Upper lobe of left lung (tissue), 4 donors: ENCODE results near the gene CFAP45.

Experiments used
- CTCF ChIP-seq, 6 experiments: fragments of 450-650 bp in 4 of 6; fragments of 200-600 bp in 2 of 6; sonication (generic) in 2 of 6; IDR thresholded peaks; one replicate each; pipeline ENCODE4 v1.5.1; 2016 to 2019; ENCODE audit warnings: antibody characterized with exemption in 6 of 6
- EP300 ChIP-seq, 4 donors: sonication (generic); formaldehyde crosslinking; IDR thresholded peaks; one replicate each; pipeline ENCODE4 v1.5.1; 2017; ENCODE audit warnings: antibody characterized with exemption in 4 of 4, control low read depth in 2 of 4

GRCh38 chr1:159856576-159856975 lies 43.4 kb downstream of the CFAP45 start:
- no peak for TF ChIP-seq EP300 (IDR thresholded peaks at IDR 0.05)
- TF ChIP-seq CTCF (IDR thresholded peaks at IDR 0.05), result no peak
